Measurements from ENCODE around the gene PDXP. TPM values are rescaled to one million over a fixed set of nuclear protein-coding genes. Genes with fewer than 3 reads are reported as not detected.

PDXP gene
- total and polyA plus RNA-seq, 2 of the 13 experiments (the other 11 are each of a cell fraction or from before 2014, with no cell fraction given), result 58.2 to 70.6 TPM

- 0 out of 2 replicates have a peak, but pooled peaks have one; percentile 42 for TF ChIP-seq ZNF431 (CRISPR knock-in tag; IDR thresholded peaks at IDR 0.05; ENCODE audit: borderline replicate concordance, low read depth)
- TF ChIP-seq, protein P1, sequence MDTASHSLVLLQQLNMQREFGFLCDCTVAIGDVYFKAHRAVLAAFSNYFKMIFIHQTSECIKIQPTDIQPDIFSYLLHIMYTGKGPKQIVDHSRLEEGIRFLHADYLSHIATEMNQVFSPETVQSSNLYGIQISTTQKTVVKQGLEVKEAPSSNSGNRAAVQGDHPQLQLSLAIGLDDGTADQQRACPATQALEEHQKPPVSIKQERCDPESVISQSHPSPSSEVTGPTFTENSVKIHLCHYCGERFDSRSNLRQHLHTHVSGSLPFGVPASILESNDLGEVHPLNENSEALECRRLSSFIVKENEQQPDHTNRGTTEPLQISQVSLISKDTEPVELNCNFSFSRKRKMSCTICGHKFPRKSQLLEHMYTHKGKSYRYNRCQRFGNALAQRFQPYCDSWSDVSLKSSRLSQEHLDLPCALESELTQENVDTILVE (CRISPR knock-in tag; IDR thresholded peaks at IDR 0.05), result no peak
- TF ChIP-seq, protein P2, sequence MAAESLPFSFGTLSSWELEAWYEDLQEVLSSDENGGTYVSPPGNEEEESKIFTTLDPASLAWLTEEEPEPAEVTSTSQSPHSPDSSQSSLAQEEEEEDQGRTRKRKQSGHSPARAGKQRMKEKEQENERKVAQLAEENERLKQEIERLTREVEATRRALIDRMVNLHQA (CRISPR knock-in tag; IDR thresholded peaks at IDR 0.05), result no peak
- TF ChIP-seq, protein P3, sequence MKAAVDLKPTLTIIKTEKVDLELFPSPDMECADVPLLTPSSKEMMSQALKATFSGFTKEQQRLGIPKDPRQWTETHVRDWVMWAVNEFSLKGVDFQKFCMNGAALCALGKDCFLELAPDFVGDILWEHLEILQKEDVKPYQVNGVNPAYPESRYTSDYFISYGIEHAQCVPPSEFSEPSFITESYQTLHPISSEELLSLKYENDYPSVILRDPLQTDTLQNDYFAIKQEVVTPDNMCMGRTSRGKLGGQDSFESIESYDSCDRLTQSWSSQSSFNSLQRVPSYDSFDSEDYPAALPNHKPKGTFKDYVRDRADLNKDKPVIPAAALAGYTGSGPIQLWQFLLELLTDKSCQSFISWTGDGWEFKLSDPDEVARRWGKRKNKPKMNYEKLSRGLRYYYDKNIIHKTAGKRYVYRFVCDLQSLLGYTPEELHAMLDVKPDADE (CRISPR knock-in tag; IDR thresholded peaks at IDR 0.05), result no peak
- no peak for TF ChIP-seq RBAK (CRISPR knock-in tag; IDR thresholded peaks at IDR 0.05)
- peak; percentile 21; the same call in 1 of the 2 replicates for TF ChIP-seq AHDC1 (CRISPR knock-in tag; IDR thresholded peaks at IDR 0.05; ENCODE audit: borderline replicate concordance)
- TF ChIP-seq ZNF776 (CRISPR knock-in tag; IDR thresholded peaks at IDR 0.05), result no peak
- 0 out of 2 replicates have a peak, but pooled peaks have one; percentile 19 for TF ChIP-seq PHF20 (CRISPR knock-in tag; IDR thresholded peaks at IDR 0.05)
- TF ChIP-seq HOXA3 (CRISPR knock-in tag; IDR thresholded peaks at IDR 0.05), result peak; percentile 17; the same call in 1 of the 2 replicates
- no peak for TF ChIP-seq NBN (conservative IDR thresholded peaks at IDR 0.05)
- TF ChIP-seq, protein P4, sequence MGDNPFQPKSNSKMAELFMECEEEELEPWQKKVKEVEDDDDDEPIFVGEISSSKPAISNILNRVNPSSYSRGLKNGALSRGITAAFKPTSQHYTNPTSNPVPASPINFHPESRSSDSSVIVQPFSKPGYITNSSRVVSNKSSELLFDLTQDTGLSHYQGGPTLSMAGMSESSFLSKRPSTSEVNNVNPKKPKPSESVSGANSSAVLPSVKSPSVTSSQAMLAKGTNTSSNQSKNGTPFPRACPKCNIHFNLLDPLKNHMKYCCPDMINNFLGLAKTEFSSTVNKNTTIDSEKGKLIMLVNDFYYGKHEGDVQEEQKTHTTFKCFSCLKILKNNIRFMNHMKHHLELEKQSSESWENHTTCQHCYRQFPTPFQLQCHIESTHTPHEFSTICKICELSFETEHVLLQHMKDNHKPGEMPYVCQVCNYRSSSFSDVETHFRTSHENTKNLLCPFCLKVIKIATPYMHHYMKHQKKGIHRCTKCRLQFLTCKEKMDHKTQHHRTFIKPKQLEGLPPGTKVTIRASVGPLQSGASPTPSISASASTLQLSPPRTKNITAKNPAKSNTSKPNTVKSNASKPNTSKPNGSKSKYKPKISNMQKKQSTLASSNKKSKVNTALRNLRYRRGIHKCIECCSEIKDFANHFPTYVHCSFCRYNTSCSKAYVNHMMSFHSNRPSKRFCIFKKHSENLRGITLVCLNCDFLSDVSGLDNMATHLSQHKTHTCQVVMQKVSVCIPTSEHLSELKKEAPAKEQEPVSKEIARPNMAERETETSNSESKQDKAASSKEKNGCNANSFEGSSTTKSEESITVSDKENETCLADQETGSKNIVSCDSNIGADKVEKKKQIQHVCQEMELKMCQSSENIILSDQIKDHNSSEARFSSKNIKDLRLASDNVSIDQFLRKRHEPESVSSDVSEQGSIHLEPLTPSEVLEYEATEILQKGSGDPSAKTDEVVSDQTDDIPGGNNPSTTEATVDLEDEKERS (CRISPR knock-in tag; IDR thresholded peaks at IDR 0.05), result no peak
- TF ChIP-seq ZSCAN9 (CRISPR knock-in tag; IDR thresholded peaks at IDR 0.05; ENCODE audit: borderline replicate concordance), result no peak
- TF ChIP-seq FOXK1 (CRISPR knock-in tag; IDR thresholded peaks at IDR 0.05; ENCODE audit: borderline replicate concordance, low read depth), result no peak
- no peak for TF ChIP-seq ZNF337 (CRISPR knock-in tag; IDR thresholded peaks at IDR 0.05; ENCODE audit: borderline replicate concordance, low read depth)
- TF ChIP-seq ZNF12 (CRISPR knock-in tag; IDR thresholded peaks at IDR 0.05), result no peak
- TF ChIP-seq CHD2 (IDR thresholded peaks at IDR 0.05; ENCODE audit: low read depth, low read length), result no peak
These were observed 49.0 kb upstream of the PDXP start (continued) for GRCh38 chr22:37609240-37610152.

All from HepG2 (cell line).